Stimulated activated CD4-positive, alpha-beta T cell treated with anti-CD3 and anti-CD28 coated beads, TNF-alpha, amount 100 ng/mL, for 48 hours (primary cell): ENCODE data around the gene SSR3.
"Not testable (repeated sequence)": the region's sequence is repeated elsewhere in the genome, so short reads cannot be mapped to it uniquely, and the experiment has no call there.

Source experiments
- DNase-seq, 3 donors: peaks; one replicate each; pipeline ENCODE4 v3.0.0-alpha.2; 2020; ENCODE audit warnings: low read depth in 3 of 3

The SSR3 gene

DNA sequence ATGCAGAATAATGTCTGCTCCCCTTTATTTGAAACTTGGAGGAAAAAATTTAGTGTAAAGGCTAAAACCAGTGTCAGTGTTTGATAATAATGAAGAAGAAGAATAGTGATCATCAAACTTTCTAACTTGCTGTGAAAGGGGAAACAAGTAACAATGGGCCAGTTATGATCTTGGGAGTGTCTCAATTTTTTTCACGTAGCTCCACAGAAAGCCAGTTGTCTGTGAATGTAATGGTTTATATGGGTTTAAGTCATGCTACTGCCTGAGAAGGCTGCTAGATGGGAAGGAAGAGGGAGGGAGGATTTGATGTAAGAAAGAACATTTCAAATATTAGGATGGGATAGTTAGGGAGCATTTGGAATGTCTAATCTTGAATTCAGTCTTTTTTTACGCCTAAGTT, 21.1 kb upstream of the SSR3 start:
- DNase-seq = no peak

DNA sequence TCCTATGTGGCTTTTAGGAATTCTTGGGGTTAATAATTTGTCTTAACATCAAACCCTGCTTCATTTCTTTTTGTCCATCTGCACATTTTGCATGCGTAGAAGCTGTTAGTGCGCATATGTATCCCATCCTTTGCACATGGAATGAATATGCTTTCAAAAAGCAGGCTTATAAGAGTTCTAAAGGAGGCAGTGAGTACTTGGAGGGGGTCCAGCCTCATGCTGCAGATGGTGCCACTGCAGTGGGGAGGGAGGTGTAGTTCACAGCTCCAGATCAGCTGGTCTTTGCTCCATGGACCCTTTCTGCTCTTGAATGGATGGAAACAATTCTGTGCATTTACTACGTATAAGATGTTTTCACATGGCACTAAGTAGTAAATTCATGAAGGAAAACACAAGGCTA, 20.7 kb upstream of the SSR3 start:
- DNase-seq = no peak

DNA sequence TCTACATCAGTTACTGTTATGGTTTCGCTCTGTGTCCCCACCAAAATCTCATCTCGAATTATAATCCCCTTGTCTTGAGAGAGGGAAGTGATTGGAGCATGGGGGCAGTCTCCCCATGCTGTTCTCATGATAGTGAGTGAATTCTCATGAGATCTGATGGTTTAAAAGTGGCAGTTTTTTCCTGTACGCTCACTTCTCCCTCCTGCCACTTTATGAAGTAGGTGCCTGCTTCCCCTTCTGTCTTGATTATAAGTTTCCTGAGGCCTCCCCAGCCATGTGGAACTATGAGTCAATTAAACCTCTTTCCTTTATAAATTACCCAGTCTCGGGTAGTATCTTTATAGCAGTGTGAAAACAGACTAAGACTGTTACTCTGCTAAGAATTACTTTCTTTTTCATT, 15.0 kb upstream of the SSR3 start:
- not testable (repeated sequence) for DNase-seq

DNA sequence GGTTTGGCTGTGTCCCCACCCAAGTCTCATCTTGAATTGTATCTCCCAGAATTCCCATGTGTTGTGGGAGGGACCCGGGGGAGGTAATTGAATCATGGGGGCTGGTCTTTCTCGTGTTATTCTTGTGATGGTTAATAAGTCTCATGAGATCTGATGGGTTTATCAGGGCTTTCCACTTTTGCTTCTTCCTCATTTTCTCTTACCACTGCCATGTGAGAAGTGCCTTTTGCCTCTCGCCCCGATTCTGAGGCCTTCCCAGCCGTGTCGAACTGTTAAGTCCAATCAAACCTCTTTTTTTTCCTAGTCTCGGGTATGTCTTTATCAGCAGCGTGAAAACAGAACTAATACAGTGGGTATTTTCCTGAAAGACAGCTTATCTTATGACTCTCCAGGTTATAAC, 14.1 kb upstream of the SSR3 start:
- not testable (repeated sequence) for DNase-seq

DNA sequence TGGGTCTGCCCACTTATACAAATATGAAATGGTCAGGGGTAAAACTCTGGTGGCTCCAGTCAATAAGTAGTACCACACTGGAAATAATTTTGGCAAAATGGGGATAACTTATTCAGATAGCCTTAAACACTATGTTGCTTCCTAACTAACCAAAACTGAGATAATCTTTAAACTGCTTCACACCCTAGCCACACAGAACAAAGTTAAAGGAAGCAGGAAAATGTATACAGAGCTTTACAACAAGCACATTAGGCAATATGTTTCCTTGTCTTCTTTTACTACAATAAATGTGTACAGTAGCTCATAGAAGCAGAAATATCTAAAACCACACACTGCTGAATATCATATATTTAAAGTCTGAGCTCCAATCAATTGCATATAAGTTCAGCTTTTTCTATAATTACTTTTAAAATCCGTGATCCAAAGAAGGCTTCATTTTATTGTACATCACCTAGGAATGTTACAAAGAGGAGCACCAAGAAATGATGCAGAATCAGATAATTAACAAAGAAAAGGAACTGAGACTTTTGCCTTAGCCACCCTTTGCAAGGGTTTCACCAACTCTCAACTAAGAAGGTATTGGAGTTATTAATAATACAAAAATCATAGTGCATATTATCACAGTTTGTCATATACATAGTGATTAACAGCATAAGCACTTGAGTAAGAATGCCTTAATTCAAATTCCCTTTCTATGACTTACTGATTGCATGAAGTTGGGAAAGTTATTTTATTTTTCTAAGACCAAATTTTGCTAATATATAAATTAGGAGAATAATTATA, 9.2 kb upstream of the SSR3 start:
- DNase-seq = no peak

DNA sequence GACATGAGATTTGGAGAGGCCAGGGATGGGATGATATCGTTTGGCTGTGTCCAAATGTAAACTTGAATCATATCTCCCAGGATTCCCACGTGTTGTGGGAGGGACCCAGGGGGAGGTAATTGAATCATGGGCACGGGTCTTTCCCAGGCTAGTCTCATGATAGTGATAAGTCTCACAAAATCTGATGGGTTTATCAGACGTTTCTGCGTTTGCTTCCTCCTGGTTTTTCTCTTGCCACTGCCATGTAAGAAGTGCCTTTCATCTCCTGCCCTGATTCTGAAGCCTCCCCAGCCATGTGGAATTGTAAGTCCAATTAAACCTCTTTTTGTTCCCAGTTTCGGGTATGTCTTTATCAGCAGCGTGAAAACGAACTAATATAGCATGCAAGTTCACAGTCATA, 7.6 kb upstream of the SSR3 start:
- not testable (repeated sequence) for DNase-seq

DNA sequence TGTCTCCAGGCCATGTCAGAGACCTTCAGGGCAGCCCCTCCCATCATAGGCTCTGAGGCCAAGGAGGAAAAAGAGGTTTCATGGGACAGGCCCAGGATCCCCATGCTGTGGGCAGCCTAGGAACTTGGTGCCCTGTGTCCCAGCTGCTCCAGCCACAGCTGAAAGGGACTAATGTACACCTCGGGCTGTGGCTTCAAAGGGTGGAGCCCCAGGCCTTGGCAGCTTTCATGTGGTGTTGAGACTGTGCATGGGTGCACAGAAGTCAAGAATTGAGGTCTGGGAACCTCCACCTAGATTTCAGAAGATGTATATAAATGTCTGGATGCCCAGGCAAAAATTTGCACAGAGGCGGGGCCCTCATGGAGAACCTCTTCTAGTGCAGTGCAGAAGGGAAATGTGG, 6.6 kb upstream of the SSR3 start:
- no peak for DNase-seq

DNA sequence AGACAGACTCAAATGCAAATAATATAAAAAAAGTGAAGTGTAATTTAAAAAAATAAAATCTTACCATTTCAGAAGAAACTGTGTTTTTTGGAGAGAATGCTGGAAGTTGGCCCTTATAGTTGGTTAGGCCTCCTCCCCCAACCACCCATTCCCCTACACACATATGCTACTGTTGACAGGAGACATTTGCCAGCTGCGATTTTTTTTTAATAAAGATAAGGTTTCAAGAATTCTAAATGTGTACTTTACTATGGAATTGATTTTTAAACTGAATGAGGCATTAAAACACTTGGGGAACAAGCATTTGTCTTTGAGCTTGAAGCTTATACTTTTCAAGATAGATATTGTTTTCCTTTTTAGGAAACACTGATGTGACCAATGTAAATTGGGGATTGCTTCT, 4.4 kb upstream of the SSR3 start:
- DNase-seq = no peak

DNA sequence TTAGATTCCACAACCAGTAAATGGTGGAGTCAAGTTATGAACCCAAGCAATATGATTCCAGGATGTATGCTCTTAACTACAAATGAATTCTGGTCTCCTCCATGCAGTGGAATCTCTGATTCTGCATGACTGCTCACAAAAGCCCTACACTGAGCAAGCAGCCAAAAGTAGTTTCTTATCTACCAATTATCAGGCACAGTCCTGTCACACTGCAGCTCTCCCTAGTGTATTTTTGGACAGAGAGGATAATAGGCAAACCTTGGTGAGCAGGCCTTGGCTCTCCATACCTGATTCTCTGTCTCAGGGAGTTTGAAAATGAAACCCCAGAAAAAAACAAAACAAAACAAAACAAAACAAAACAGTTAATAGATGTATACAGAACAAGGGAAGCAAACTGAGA, 3.5 kb upstream of the SSR3 start:
- DNase-seq = no peak

DNA sequence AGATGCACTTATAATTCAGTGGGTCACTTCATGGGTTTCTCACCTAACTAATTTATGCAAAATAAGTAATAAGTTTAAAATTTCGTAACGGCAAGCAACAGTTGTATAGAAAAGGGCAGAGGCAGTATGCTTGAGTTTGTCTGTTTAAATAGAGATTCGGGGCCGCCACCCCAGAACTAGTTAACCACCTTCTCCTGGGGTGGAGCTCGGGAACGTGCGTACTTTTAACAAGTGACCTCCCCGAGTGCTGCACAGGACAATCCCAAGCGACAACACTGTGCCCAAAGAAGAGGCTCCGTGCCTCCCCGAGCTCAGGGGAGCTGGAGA, 439 bp downstream of the SSR3 start:
- DNase-seq = no peak

DNA sequence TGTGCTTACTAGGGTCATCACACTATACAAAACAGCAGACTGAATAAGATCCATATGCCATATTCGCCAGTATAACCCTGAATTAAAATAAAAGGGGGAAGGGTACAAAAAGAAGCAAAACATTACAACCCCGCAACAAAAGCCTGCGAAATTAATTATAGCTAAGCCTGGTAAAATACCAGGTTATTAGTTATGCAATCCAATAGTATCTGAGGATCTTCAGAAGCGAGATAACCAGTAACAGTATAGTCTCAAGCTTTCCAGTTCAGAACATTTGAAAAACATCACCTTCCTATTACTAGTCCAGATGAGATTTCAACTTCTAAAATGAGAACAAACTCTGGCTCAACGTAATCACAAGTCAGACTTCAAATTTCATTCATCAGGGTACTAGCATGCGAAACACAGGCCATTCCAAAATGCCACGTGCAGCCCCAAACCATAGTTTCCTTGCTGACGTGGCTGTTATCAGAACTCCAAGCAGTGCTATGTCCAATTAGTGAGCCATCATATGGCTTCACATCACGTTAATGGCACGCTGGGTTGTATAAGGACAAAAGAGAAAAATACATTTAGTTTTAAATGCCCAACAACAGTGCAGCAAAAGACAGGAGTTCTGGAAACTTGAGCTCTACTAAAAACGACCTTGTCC, 1.1 kb downstream of the SSR3 start:
- no peak for DNase-seq

DNA sequence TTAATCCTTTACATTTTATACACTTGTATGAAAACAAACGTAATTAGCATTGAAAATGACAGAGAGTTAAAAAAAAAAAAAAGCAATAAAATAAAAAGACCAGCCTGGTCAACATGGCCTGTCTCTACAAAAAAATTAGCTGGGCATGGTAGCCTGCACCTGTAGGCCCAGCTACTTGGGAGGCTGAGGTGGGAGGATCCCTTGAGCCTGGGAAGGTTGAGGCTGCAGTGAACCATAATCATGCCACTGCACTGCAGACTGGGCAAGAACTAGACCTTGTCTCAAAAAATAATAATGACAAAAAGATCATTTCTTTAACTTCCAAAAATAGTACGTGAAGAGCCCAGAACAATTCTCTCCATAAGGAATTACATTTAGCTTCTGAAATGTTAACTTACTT, 1.9 kb downstream of the SSR3 start:
- no peak for DNase-seq

DNA sequence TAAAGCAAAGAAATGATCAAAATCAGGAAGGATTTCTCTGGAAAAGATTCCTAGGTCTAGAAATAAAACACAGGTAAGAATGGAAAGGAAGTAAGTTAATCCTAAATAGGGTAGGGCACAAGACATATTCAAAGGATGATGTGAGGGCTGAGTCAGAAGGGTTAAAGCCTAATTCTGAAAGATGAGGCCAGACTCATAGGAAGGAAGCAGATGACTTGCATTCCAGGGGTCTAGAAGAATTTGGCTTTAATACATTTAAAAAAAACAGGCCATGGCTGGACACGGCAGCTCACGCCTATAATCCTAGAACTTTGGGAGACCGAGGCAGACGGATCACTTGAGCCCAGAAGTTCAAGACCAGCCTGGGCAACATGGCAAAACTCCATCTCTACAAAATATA, 3.2 kb downstream of the SSR3 start:
- no peak for DNase-seq

DNA sequence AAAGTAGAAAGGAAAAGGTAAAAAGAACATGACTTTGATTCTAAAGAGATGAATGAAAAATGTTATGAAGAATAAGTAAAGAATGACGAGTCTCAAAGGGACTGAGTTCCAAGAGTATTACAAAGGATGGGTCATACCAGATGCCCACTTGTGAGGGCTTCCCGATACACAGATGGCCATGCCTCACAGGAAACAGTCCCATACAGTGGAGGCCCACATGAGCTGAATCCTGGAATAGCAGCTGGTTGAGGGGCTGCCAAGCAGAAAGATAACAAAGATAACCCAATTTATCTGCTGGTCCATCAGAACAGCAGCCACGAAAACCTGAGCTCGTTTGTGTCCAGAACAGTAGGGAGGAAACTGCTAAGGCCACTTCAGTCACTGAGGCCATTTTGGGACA, 3.7 kb downstream of the SSR3 start:
- DNase-seq = no peak

DNA sequence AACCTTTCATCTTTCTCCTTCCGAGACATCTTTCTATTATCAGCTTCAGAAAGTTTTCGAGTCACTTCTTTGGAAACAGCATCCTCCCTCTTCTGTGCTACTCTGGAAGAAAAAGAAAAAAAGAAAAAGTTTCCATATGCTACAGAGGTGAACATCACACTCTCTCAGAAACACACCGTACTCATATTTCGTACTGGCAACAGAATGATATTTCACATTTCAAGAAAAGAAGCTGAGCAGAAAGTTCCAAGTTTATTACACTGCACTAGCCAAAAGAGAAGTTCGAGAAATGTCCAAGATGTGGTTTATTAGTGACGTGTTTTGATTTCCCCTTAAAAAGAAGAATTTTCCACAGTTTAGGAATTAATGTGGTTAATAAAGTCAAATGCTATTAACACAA, 6.0 kb downstream of the SSR3 start:
- DNase-seq = no peak

DNA sequence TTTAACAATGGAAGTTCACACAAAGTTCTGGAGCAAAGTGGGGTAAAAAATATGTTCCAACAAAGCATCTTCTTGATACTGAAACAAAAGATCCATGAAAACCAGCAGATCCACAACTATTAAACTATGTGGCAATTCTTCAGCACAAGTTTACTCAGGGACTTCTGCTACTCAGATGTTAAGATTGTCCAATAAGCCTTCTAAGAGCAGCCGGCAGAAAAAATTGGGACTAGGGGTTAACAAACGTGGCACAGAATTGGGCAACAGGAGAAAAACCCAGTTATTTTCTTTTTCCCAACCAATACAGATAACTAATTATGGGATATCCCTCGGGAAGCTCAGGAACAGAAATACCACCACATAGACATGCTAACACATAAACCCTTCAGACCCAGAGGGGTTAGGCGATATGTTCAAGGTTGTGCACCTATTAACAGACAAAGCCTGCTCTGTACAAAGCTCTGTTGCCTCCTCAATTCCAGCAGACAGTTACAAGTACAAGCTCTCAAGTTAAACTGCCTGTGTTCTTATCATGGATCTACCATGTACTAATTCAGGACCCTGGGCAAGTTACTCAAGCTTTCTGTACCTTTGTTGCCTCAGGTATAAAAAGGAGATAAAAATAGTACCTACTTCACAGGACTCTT, 6.8 kb downstream of the SSR3 start:
- no peak for DNase-seq

DNA sequence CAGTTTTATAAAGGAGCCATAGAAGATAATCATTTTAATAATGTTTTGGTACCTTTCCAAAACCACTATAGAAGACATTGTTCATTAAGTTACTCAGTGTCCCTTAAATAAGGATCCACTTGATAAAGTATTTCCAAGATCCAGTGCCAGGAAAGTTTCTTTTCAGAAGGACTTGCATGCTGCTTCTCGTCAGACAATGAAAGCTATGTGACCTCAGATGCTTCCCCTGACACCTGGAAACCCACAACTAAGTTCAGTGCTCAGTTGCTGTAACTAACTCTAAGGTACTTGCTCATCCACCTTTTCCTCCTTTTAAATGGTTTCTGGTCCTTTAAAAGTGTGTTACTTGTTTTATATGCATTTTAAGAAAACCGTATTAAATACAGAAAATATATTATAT, 7.3 kb downstream of the SSR3 start:
- DNase-seq = no peak

DNA sequence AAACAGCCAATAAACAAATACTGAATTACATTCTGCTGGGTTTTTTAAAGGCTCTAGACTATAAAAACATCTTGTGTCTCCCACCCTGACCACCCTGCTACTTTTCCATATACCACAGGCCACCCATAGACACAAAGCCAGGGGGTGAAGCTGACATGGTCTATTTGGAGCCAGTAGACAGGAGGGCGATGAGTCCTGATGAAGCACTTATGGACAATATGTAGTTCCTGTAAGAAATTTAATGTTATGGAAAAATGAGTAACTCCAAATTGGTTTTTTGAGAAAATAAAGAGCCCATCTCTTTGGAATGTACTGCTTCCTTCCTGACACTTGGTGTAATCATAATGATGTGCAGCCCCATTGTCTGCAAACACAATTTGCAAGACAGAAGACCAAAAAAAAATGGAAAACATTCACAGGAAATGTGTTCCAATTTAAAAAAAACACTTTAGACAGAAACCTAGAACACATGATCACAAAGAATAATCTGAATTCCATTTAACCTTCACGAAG, 11.8 kb downstream of the SSR3 start:
- no peak for DNase-seq

DNA sequence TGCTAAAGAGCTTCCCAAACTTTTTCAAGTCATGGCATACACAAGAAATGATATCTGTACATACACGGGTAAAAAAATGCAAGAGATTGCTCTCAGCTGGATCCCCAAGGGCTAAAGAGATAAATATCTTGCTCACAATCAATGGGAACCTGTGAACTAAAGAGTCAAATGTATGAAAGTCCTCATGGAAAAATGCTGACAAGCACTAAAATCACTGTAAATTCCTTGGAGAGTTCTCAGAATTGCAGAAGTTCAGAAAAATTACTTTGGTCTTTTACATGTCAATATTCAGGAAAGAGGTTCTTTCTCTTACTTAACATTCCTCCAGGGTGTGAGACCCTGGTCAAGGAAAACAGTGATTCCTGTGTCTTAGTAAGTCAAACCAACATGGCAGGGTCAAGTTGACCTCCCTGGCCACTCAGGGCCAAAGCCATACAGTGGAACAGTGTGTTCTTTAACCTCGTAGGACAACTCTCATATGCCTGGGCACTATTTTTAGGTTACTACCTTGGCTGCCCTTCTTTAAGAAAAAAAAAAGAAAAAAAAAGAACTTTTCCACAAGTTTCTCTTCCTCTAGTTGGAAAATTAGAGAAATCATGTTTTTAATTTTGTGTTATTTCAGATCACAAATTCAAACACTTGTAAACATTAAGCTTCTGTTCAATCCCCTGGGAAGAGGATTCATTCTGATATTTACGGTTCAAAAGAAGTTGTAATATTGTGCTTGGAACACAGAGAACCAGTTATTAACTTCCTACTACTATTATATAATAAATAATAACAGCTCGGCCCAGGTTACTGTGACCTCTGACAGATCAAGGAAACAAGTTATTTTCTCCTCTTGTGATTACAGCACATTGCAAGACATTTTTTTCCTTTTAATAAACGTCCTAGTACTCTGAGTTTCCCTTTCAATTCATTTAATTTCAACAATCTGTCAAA, 12.5 kb downstream of the SSR3 start:
- DNase-seq = no peak

DNA sequence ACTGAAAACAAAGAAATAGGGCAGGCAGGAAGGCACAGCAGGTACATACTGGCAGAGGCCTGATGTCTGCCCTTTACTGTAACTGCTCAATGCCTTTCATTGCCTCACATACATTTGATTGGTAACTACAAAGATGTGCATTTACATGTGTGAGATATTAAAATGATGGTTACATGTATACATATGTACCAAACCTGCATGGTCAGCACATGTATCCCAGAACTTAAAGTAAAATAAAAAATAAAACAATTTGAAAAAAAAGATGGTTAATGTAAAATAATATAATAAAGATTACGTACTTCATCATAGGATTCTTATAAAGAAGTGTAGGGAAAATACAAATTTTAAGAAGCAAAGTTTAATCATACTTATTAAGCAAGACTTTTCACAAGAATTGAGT, 15.1 kb downstream of the SSR3 start:
- DNase-seq = no peak

DNA sequence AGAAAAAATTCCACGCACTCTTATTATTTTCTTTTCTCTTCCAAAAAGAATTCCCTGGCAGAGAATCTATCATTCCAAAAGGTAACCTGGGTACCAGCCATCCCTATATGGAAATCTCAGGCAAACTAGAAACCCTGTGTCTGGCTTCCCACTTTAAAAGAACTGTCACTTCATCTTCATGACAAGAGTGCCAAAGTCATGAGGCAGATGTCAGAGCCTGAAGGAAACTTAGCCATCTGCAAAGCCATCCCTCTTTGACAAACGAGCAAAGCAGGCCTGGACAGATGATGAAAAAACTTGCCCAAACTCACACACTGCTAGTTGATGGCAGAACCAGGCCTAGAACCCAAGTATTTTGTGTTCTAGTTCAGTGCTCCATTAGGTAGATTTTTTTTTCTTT, 15.9 kb downstream of the SSR3 start:
- no peak for DNase-seq
